Measurements from ENCODE around the gene KHK.

DNA sequence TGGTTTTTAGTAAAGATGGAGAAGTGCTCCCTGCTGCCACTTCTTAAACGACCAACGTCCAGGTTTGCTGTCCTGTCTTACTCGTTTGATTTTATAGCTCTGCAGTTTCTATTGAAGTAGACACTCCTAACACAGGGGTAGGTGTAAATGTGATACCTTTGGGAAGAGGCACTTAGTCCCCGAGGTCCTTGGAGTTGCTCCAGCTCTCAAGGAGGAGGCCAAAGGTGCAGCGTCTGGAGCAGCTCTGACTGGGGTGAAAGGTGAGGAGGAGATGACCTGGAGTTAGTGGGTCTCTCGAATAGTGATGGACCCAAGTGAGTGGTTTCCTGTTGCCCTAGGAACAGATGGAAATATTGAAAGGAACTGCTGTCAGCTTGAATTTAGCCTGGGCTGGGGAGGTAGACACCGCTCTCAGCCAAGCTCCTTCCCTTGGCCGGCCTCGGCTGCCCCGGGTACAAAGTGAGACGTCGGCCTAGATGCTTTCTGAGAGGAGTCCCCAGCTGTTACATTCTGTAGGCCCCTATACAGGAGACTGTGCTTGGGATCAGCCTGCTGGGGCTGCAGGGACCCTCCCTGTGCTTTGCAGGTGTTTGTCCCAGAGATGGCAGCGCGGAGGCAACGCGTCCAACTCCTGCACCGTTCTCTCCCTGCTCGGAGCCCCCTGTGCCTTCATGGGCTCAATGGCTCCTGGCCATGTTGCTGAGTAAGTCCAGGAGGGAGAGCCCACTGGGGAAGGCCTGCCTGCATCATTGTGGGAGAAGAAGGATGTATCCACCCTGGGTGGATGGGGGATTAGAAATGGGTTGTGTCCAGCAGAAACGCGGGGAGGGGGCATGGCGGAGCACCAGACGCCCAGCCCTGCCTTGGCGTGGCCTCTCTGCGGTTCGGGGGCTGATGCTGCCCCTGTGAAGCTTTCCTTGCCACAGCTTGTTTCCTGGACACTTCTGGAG lies 5.4 kb downstream of the KHK start:
- TF ChIP-seq NFIC (IDR thresholded peaks at IDR 0.05) (no peak), CEBPB (IDR thresholded peaks at IDR 0.05) (no peak), ZBTB7A (IDR thresholded peaks at IDR 0.05; ENCODE audit: low read depth) (no peak), RAD21 (IDR thresholded peaks at IDR 0.05; ENCODE audit: low read depth) (no peak)
- TF ChIP-seq, protein P1, sequence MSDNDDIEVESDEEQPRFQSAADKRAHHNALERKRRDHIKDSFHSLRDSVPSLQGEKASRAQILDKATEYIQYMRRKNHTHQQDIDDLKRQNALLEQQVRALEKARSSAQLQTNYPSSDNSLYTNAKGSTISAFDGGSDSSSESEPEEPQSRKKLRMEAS (IDR thresholded peaks at IDR 0.05): no peak
